Smooth muscle cell (in vitro differentiated cells): ENCODE data around the gene MTMR4. TPM values are rescaled to one million over a fixed set of nuclear protein-coding genes. Genes with fewer than 3 reads are reported as not detected.

ENCODE experiments used
- DNase-seq: peaks from one replicate; lab custom pipeline; 2025; ENCODE audit not compliant: unreplicated experiment; lab: John Stamatoyannopoulos, UW
- H2AFZ ChIP-seq: fragments of 200-600 bp; sonication (generic); 2 replicates; pipeline ENCODE4 v1.6.0; 2016; ENCODE audit warnings: antibody characterized with exemption, low read depth, mild to moderate bottlenecking
- H3F3A ChIP-seq: fragments of 200-600 bp; sonication (generic); 2 replicates; pipeline ENCODE4 v1.6.0; 2017; ENCODE audit warnings: antibody characterized with exemption, low read depth
- H3K27ac ChIP-seq: fragments of 200-600 bp; sonication (generic); 2 replicates; pipeline ENCODE4 v1.5.1; 2016; ENCODE audit warnings: low read depth, mild to moderate bottlenecking
- H3K27me3 ChIP-seq: fragments of 200-600 bp; sonication (generic); 2 replicates; pipeline ENCODE4 v1.6.1; 2016; ENCODE audit warnings: low read depth, mild to moderate bottlenecking
- H3K36me3 ChIP-seq: fragments of 200-600 bp; sonication (generic); 2 replicates; pipeline ENCODE4 v1.5.1; 2016; ENCODE audit warnings: low read depth
- H3K4me1 ChIP-seq: fragments of 200-600 bp; sonication (generic); 2 replicates; pipeline ENCODE4 v1.5.1; 2016; ENCODE audit warnings: low read depth
- H3K4me2 ChIP-seq: fragments of 200-600 bp; sonication (generic); 2 replicates; pipeline ENCODE4 v1.6.0; 2016; ENCODE audit warnings: mild to moderate bottlenecking
- H3K4me3 ChIP-seq: fragments of 200-600 bp; sonication (generic); 2 replicates; pipeline ENCODE4 v1.5.1; 2016; ENCODE audit warnings: mild to moderate bottlenecking
- H3K79me2 ChIP-seq: fragments of 200-600 bp; sonication (generic); 2 replicates; pipeline ENCODE4 v1.6.0; 2016; ENCODE audit warnings: low read depth, mild to moderate bottlenecking
- H3K9ac ChIP-seq: fragments of 200-600 bp; sonication (generic); 2 replicates; pipeline ENCODE4 v1.6.0; 2016; ENCODE audit warnings: low read depth
- H3K9me3 ChIP-seq: fragments of 200-600 bp; sonication (generic); replicated peaks from 2 replicates; pipeline ENCODE4 v1.5.1; 2016; ENCODE audit warnings: low read depth
- H4K20me1 ChIP-seq: fragments of 200-600 bp; sonication (generic); 2 replicates; pipeline ENCODE4 v1.6.0; 2016; ENCODE audit warnings: low read depth
- CTCF ChIP-seq: fragments of 200-600 bp; sonication (generic); IDR thresholded peaks from 2 replicates; pipeline ENCODE4 v1.5.1; 2017; ENCODE audit warnings: borderline replicate concordance, mild to moderate bottlenecking, antibody characterized with exemption; ENCODE audit not compliant: insufficient read depth, poor library complexity, severe bottlenecking
- WGBS: methylation state at CpG from one replicate; pipeline ENCODE4 v1.1.7; 2016; ENCODE audit warnings: low lambda C conversion rate; 5-methylcytosine and 5-hydroxymethylcytosine counted together
- polyA plus RNA-seq: library from polyadenylated mRNA; unstranded; fragments of >200 nt; fragmentation: Nextera tagmentation; extraction: Ambion mirVana; gene quantifications from 2 replicates; pipeline ENCODE4 v1.2.1, GENCODE V29; 2016
- total RNA-seq: library from RNA; depleted of rRNA; stranded (reverse); fragments of >200 nt; gene quantifications from 2 replicates; pipeline ENCODE4 v1.2.3, GENCODE V29; 2014

The MTMR4 gene
- total RNA-seq = 25.4 and 45.0 TPM in 2 replicates
- polyA plus RNA-seq = 15.8 and 20.6 TPM in 2 replicates

- Histone ChIP-seq H3K4me2 (peak within 1 kb of the TSS; percentile 88), H3F3A (peaks cover 17% of the 10 kb centered on the region), H4K20me1 (peaks cover 8% of the 10 kb centered on the region), H3K27ac (peak within 1 kb of the TSS; percentile 41), H3K4me1 (peaks cover 24% of the 10 kb centered on the region), H3K9me3 (no peaks in the 10 kb centered on the region), H3K36me3 (no peaks in the 10 kb centered on the region), H2AFZ (peak within 1 kb of the TSS; percentile 65), H3K79me2 (no peaks in the 10 kb centered on the region), H3K4me3 (peak within 1 kb of the TSS; percentile 65), H3K27me3 (no peaks in the 10 kb centered on the region), H3K9ac (no peak within 1 kb of the TSS)
- TF ChIP-seq CTCF = no peak
- peak; percentile 45 for DNase-seq
- WGBS = under 1% methylated on average over 22 of the region's 64 CpGs
Observed at GRCh38 chr17:58513965-58514769, at the start of gene MTMR4. Gene MTMR4, minus strand, starts transcription at chr17:58514638. Its CDS starts 231 bp downstream, at chr17:58514407.

GRCh38 chr17:58560511-58560910, 46.1 kb upstream of the MTMR4 start:
- H3K27ac ChIP-seq = no peak overlapping the region
- no peak overlapping the region for H3K4me3 ChIP-seq
- H4K20me1 ChIP-seq = no peaks in the 10 kb centered on the region
- no peak overlapping the region for H3K4me2 ChIP-seq
- no peaks in the 10 kb centered on the region for H3K36me3 ChIP-seq
- no peak overlapping the region for H3K9ac ChIP-seq
- 94% methylated on average over 1 of the region's 1 CpG for WGBS
- H3K27me3 ChIP-seq = peaks cover 17% of the 10 kb centered on the region
- no peak overlapping the region for H2AFZ ChIP-seq
- H3K9me3 ChIP-seq = no peaks in the 10 kb centered on the region
- no peaks in the 10 kb centered on the region for H3K4me1 ChIP-seq
- H3K79me2 ChIP-seq = no peaks in the 10 kb centered on the region
- DNase-seq = no peak
- TF ChIP-seq CTCF = no peak
- H3F3A ChIP-seq = no peaks in the 10 kb centered on the region

GRCh38 chr17:58557981-58558380, 43.5 kb upstream of the MTMR4 start:
- H2AFZ ChIP-seq = no peak overlapping the region
- no peaks in the 10 kb centered on the region for H3K79me2 ChIP-seq
- no peak for DNase-seq
- no peak overlapping the region for H3K27ac ChIP-seq
- H3K36me3 ChIP-seq = no peaks in the 10 kb centered on the region
- 81% methylated on average over 3 of the region's 3 CpGs for WGBS
- H3K4me3 ChIP-seq = no peak overlapping the region
- TF ChIP-seq CTCF = no peak
- H3K9ac ChIP-seq = no peak overlapping the region
- H3F3A ChIP-seq = no peaks in the 10 kb centered on the region
- H4K20me1 ChIP-seq = no peaks in the 10 kb centered on the region
- H3K4me2 ChIP-seq = no peak overlapping the region
- no peaks in the 10 kb centered on the region for H3K9me3 ChIP-seq
- H3K27me3 ChIP-seq = peaks cover 3% of the 10 kb centered on the region
- no peaks in the 10 kb centered on the region for H3K4me1 ChIP-seq
